ENCODE data around the gene PLB1.
A peak's percentile ranks its signal among the peaks of the same experiment; 100 is the strongest.

The PLB1 gene

GRCh38 chr2:28617502-28618184, 121.8 kb downstream of the PLB1 start:
- no peak for DNase-seq

GRCh38 chr2:28618221-28619141, 122.6 kb downstream of the PLB1 start:
- no peak for DNase-seq

GRCh38 chr2:28619213-28620196, 123.6 kb downstream of the PLB1 start:
- DNase-seq = no peak

GRCh38 chr2:28620291-28620793, 124.5 kb downstream of the PLB1 start:
- DNase-seq = no peak

- DNase-seq = no peak
These were observed 124.9 kb downstream of the PLB1 start for GRCh38 chr2:28620801-28621171.

GRCh38 chr2:28621172-28622100, 125.6 kb downstream of the PLB1 start:
- DNase-seq = peak; percentile 33

GRCh38 chr2:28622101-28622499, 126.2 kb downstream of the PLB1 start:
- no peak for DNase-seq

GRCh38 chr2:28623582-28624405, 127.9 kb downstream of the PLB1 start:
- no peak for DNase-seq

GRCh38 chr2:28624436-28624792, 128.6 kb downstream of the PLB1 start:
- no peak for DNase-seq

- DNase-seq = peak; percentile 29
These were observed 129.2 kb downstream of the PLB1 start for GRCh38 chr2:28624793-28625701.

- DNase-seq = no peak
These were observed 130.5 kb downstream of the PLB1 start for GRCh38 chr2:28626376-28626775.

- no peak for DNase-seq
These were observed 131.1 kb downstream of the PLB1 start for GRCh38 chr2:28626891-28627421.

GRCh38 chr2:28627722-28628480, 132.0 kb downstream of the PLB1 start:
- DNase-seq = no peak

GRCh38 chr2:28628506-28628905, 132.6 kb downstream of the PLB1 start:
- DNase-seq = no peak

GRCh38 chr2:28628987-28629386, 133.1 kb downstream of the PLB1 start:
- no peak for DNase-seq

GRCh38 chr2:28629910-28630309, 134.1 kb downstream of the PLB1 start:
- DNase-seq = no peak

GRCh38 chr2:28630341-28630740, 134.5 kb downstream of the PLB1 start:
- DNase-seq = no peak

GRCh38 chr2:28631514-28632206, 135.8 kb downstream of the PLB1 start:
- DNase-seq = no peak
